Kidney (tissue), 14 donors: ENCODE results near the gene GATC. TPM values are rescaled to one million over a fixed set of nuclear protein-coding genes. Genes with fewer than 3 reads are reported as not detected.

ENCODE experiments used
- DNase-seq, 5 donors: peaks; one replicate each; pipeline ENCODE4 v3.0.0-alpha.2; 2013 to 2020
- FAIRE-seq: peaks from 2 replicates; lab custom pipeline; 2012; peaks lifted over from hg19 to GRCh38; lab: Jason Lieb, UNC
- H3K27ac ChIP-seq, 2 donors: one replicate each; pipeline ENCODE4 v1.7.0; 2013; ENCODE audit warnings: low read depth in 2 of 2, low read length in 2 of 2, inconsistent platforms in 1 of 2
- H3K27me3 ChIP-seq: one replicate; pipeline ENCODE4 v1.7.1; 2013; ENCODE audit warnings: low read length, inconsistent platforms; ENCODE audit not compliant: control insufficient read depth, insufficient read depth
- H3K36me3 ChIP-seq, 3 donors: one replicate each; pipeline versions ENCODE4 v1.7.0 to v1.7.1; 2013; ENCODE audit warnings: low read length in 3 of 3, control low read depth in 1 of 3, inconsistent platforms in 1 of 3; ENCODE audit not compliant: insufficient read depth in 3 of 3, control insufficient read depth in 2 of 3
- H3K4me1 ChIP-seq, 3 donors: one replicate each; pipeline versions ENCODE4 v1.7.0 to v1.7.1; 2013; ENCODE audit warnings: low read length in 3 of 3, inconsistent platforms in 1 of 3, low read depth in 1 of 3; ENCODE audit not compliant: control insufficient read depth in 2 of 3, insufficient read depth in 2 of 3
- H3K4me3 ChIP-seq, 3 donors: one replicate each; pipeline versions ENCODE4 v1.7.0 to v1.8.1; 2013; ENCODE audit warnings: low read length in 3 of 3, control low read depth in 1 of 3, inconsistent platforms in 1 of 3
- H3K9ac ChIP-seq, 3 donors: one replicate each; pipeline versions ENCODE4 v1.7.0 to v1.7.1; 2013; ENCODE audit warnings: low read length in 3 of 3, control low read depth in 1 of 3, inconsistent platforms in 1 of 3
- H3K9me3 ChIP-seq, 3 donors: one replicate each; pipeline versions ENCODE4 v1.7.0 to v1.7.1; 2013; ENCODE audit warnings: low read length in 3 of 3, control low read depth in 1 of 3, inconsistent platforms in 1 of 3; ENCODE audit not compliant: control insufficient read depth in 2 of 3, insufficient read depth in 1 of 3
- CTCF ChIP-seq: IDR thresholded peaks from 3 replicates; pipeline ENCODE4 v1.5.1; 2012; ENCODE audit warnings: mild to moderate bottlenecking, moderate library complexity, borderline replicate concordance; ENCODE audit not compliant: insufficient read depth; ENCODE audit errors: extremely low read depth
- intact Hi-C: fragments of 100-400 bp; cut with DNase I; formaldehyde crosslinking; loops from one replicate; pipeline ENCODE4 v1.11.1; 2022
- polyA plus RNA-seq: library from polyadenylated mRNA; stranded (reverse); fragments of 350-450 nt; fragmentation: Illumina TruSeq; extraction: RNeasy Lipid Tissue Mini Kit (QIAGEN cat#74804); gene quantifications from one replicate; pipeline ENCODE4 v1.2.3, GENCODE V29; 2014; ENCODE audit warnings: low read depth, low replicate concordance; ENCODE audit not compliant: insufficient read depth
- total RNA-seq: library from RNA; stranded (reverse); fragmentation: NEBNext Ultra II Directional; extraction: Animal tissue kit (Norgen Biotek cat#: 25700); gene quantifications from one replicate; pipeline ENCODE4 v1.2.1, GENCODE V29; 2021
- donor health status: control.
- donor health status: control.
- donor health status: control.
- donor health status: control.
- donor health status: control.
- donor health status: DM: yes; HTN: yes; CAD: no.
- donor health status: Normal renal cell carcinoma (clear cell type).

Gene GATC
- total and polyA plus RNA-seq, 2 donors from 2014 or later: 13.7 to 39.4 TPM

- intact Hi-C loops: no loop called here
- no peaks in the 10 kb centered on the region for H3K4me1 ChIP-seq
- no peak for TF ChIP-seq CTCF
- no peak for FAIRE-seq
- H3K9ac ChIP-seq: no peak overlapping the region
- no peak overlapping the region for H3K4me3 ChIP-seq
- no peaks in the 10 kb centered on the region for H3K9me3 ChIP-seq
- no peaks in the 10 kb centered on the region for H3K27me3 ChIP-seq
- no peak overlapping the region for H3K27ac ChIP-seq
- DNase-seq: no peak
- H3K36me3 ChIP-seq: no peaks in the 10 kb centered on the region
Measured at GRCh38 chr12:120488057-120488640, 41.9 kb downstream of the GATC start.

- no peak overlapping the region for H3K27ac ChIP-seq
- DNase-seq (no peak), FAIRE-seq (no peak)
- intact Hi-C loops: no loop called here
- H3K4me1 ChIP-seq: no peaks in the 10 kb centered on the region
- H3K4me3 ChIP-seq: no peak overlapping the region
- H3K9ac ChIP-seq: no peak overlapping the region
- no peak for TF ChIP-seq CTCF
- no peaks in the 10 kb centered on the region for H3K9me3 ChIP-seq
- H3K36me3 ChIP-seq: no peaks in the 10 kb centered on the region
- no peaks in the 10 kb centered on the region for H3K27me3 ChIP-seq
Measured at GRCh38 chr12:120489018-120489417, 42.8 kb downstream of the GATC start.

- no peak for DNase-seq
- peaks cover 0 to 5% (median 0%) of the 10 kb centered on the region in 3 donors for H3K4me1 ChIP-seq
- TF ChIP-seq CTCF: no peak
- no peak overlapping the region for H3K27ac ChIP-seq
- no peak overlapping the region for H3K4me3 ChIP-seq
- intact Hi-C loops: no loop called here
- no peaks in the 10 kb centered on the region for H3K36me3 ChIP-seq
- no peak overlapping the region for H3K9ac ChIP-seq
- no peaks in the 10 kb centered on the region for H3K9me3 ChIP-seq
- no peaks in the 10 kb centered on the region for H3K27me3 ChIP-seq
- no peak for FAIRE-seq
Measured at GRCh38 chr12:120490325-120490724, 44.1 kb downstream of the GATC start.
